Ramos (cell line): ENCODE measurements around the gene ARL2BP.
"Not testable (repeated sequence)": the region's sequence is repeated elsewhere in the genome, so short reads cannot be mapped to it uniquely, and the experiment has no call there.

ENCODE experiments used
- in situ Hi-C: fragments of 300-500 bp; cut with MboI; formaldehyde crosslinking; loops from one replicate; pipeline ENCODE4 v1.14.3; 2022; ENCODE audit warnings: low sequenced_read_pairs; ENCODE audit not compliant: unreplicated experiment

ARL2BP gene

DNA sequence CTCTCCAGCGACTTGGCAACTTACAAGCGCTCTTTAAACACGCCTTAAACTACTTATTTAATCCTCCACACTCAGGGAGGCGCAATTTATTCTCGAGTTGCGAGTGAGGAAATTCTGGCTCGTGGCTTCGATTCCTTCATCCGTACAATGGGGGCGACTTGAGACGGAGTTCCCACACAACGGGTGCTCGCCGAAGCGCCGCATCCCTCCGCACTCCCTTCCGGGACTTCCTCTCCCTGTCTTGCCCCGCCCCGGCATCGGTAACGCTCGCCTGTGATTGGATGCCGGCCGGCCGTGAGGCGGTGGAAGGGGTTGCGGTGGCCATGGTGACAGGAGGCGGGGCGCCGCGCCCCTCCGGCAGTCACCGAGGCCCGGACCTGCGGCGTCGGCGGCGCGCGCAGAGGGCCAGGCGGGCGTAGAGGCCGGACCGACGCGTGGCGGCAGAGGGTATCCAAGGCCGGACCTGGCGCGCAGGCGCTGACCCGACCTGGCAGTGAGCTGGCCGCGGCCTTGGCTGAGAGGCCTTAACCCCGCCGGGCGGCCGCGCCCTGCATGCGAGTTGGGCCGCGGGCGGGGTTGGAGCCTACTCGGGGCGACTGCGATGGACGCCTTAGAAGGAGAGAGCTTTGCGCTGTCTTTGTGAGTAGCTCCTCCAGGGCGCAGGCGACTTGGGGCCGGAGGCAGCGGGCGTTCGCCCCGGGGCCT lies at the start of gene ARL2BP:
TSS of gene ARL2BP (plus strand) at position 493 of the 705 bp plus-strand sequence. CDS start at position 602, 109 bp downstream.
- in situ Hi-C loops, result no loop called here

DNA sequence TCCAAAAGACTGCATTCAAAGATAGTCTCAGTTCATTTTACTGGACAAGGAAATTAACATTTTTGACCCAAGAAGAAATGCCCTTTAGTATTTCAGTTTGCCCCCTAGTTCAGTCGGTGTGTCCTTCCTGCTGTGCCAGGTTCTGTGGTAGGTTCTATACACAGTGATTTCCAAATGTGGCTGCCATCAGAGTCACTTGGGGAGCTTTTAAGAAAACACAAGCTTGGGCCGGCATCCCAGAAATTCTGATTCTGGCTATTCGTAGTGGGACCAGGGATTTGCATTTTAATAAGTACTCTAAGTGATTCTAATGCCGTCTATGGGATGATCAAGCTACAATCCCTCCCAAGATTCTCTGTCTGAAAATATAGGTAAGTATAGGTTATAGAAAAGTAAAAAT lies 48.8 kb upstream of the ARL2BP start:
- in situ Hi-C loops, result no loop called here

DNA sequence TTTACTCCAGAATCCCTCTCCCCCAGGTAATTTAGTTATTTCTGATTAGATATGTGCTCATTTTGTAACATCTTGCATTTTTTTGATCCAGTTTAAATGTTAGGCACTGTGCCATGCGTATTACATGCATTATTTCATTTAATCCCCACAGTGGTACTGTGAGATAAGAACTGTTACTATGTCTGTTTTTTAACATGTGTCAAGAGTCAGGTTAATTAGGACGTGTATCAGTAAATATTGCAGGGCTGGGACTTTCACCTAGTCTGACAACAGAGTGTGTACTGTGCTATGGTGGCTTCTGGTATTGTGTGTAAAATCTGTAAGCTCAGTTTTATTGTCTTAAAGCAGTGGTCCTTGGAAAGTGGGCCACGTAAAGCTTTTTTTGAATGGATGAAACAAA lies 48.3 kb upstream of the ARL2BP start:
- in situ Hi-C loops, result no loop called here

DNA sequence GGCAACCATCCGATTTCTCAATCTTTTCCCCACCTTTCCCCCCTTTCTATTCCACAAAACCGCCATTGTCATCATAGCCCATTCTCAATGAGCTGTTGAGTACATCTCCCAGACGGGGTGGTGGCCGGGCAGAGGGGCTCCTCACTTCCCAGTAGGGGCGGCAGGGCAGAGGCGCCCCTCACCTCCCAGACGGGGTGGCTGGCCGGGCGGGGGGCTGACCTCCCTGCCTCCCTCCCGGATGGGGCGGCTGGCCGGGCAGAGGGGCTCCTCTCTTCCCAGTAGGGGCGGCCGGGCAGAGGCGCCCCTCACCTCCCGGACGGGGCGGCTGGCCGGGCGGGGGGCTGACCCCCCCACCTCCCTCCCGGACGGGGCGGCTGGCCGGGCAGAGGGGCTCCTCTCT lies 44.7 kb upstream of the ARL2BP start:
- in situ Hi-C loops, result not testable (repeated sequence)

DNA sequence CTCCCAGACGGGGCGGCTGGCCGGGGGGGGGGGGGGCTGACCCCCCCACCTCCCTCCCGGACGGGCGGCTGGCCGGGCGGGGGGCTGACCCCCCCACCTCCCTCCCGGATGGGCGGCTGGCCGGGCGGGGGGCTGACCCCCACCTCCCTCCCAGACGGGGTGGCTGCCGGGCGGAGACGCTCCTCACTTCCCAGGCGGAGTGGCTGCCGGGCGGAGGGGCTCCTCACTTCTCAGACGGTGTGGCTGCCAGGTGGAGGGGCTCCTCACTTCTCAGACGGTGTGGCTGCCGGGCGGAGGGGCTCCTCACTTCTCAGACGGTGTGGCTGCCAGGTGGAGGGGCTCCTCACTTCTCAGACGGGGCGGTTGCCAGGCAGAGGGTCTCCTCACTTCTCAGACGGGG lies 44.1 kb upstream of the ARL2BP start:
- in situ Hi-C loops, result not testable (repeated sequence)

DNA sequence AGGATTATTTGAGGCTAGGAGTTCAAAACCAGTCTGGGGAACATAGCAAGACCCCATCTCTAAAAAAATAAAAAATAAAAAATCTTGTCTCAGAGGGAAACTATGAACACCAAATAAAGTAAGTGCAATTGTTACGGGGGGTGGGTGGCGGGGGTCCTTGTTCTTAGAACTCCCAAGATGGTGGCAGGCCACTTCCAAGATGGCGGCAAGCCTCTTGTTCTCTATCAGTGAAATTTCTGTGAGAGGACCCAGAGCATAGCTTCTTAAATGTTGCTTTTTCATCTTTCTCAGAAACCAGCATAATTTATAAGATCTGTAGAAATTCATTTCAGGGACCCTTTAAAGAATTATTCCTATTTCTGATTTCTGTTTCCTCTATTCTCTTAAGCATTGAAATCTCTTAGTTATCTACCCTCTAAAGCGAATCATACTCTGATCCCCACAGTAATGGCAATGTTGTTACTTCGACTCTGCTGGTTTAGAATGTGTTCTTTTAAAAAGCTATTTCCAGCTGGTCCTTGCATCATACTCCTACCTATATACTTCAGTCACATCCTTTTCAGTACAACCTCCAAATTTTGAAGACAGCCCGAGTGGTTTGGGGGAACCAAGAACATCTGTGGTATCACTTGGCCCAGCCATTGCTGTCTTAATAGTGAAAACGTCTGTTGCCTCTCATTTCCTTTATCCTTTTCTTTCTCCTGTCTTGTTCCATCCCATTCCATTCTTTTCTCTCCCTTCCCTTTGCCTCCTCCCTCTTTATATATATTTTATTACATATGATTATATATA lies 42.8 kb upstream of the ARL2BP start:
- in situ Hi-C loops, result no loop called here

DNA sequence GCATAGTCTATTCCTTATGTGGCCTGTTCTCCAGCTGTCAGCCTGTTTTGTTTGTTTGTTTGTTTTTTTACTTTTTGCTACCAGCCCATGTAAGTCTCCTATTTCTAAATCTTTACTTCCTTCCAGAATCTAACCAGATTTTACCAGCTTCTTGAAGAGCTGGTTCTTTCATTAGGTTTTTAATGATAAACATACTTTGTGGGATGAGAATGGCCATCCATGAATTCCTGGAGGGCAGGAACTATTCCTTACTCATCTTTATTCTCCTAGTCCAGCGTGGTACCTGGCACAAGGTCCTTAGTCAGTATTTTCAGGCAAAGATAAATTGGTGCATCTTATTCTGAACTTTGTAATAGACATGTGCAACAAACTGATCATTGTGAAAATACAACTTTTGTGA lies 41.6 kb upstream of the ARL2BP start:
- in situ Hi-C loops, result no loop called here

DNA sequence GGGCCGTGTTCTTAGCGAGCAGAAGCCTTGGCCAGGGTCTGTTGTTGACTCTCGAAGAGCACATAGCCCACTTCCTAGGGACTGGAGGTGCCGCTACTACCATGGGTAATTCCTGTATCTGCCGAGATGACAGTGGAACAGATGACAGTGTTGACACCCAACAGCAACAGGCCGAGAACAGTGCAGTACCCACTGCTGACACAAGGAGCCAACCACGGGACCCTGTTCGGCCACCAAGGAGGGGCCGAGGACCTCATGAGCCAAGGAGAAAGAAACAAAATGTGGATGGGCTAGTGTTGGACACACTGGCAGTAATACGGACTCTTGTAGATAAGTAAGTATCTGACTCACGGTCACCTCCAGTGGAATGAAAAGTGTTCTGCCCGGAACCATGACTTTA lies 40.4 kb upstream of the ARL2BP start:
- in situ Hi-C loops, result no loop called here

DNA sequence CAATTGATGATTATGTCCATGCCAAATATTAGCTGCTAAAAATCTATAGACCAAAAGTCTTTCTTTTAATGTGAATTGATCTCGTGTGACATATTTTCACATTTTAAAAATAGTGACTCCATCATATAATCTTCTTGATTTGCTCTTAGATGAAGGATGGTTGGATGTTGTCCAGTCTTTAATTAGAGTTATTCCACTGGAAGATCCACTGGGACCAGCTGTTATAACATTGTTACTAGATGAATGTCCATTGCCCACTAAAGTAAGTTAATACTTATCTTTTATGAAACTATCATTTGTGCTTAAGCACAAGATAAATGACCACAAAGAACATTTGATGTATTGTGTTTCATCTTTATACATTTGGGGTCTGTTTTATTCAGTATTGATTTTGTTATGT lies 36.1 kb upstream of the ARL2BP start:
- in situ Hi-C loops, result no loop called here

DNA sequence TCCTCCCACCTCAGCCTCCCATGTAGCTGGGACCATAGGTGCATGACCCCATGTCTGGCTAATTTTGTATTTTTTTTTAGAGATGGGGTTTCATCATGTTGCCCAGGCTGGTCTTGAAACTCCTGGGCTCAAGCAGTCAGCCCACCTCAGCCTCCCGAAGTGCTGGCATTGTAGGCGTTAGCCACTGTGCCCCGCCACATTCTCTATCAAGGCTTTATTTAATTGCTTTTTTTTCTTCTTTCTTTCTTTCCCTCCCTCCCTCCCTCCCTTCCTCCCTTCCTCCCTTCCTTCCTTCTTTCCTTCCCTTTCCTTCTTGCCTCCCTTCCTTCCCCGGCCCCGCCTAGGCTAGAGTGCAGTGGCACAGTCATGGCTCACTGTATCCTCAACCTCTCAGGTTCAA lies 35.3 kb upstream of the ARL2BP start:
- in situ Hi-C loops, result no loop called here

DNA sequence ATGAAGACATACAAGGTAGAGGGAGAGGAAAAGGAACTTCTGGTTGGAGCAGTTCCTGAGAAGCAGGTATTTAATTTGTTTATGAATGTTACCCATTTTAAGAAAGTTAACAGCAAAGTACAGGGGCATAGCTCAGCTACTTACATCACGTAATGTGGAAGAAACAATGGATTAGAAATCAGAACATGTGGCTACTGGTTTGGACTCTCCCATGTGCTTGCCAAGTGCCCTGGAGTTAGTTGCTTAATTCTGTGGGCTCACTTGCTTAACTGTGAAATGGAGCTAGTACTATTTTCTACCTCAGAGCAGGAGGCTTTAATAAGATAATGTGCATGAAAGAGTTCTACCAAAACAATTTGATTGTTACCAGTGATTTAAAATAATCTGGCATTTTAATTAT lies 31.6 kb upstream of the ARL2BP start:
- in situ Hi-C loops, result no loop called here

DNA sequence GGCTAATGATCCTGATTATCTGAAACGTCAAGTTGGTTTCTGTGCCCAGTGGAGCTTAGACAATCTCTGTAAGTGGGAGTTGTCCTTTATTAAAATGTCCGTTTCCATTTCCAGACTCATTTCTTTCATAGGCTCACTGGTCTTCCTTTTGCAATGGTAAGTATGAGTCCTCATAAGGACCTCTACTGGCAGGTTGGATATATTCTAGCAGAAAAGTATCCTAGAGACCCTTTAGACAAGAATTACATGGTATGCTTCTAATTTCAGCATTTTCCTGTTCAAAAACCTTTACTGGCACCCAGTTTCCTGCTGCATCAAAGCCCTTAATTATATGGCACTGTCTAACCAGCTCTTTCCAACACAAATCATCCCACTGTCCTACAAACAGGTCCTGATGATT lies 28.1 kb upstream of the ARL2BP start:
- in situ Hi-C loops, result no loop called here

DNA sequence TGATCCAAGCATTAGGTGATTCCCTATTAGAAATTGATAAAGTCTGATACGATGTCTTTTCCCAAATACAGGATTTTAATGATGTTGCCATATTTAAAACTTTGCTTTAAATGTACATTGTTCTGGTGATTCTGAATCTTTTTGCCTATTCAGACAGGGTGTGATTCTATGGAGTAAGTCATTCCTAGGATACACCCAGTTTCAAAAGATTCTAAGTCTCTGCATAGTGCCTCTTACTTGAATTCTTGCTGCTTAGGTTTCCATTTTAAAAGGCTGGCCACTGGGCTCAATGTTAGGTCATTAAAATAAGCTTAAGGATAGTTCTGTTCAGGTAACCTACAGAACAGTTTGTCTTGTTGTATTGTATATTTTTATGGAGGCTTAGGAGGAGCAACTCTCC lies 22.0 kb upstream of the ARL2BP start:
- in situ Hi-C loops, result no loop called here

DNA sequence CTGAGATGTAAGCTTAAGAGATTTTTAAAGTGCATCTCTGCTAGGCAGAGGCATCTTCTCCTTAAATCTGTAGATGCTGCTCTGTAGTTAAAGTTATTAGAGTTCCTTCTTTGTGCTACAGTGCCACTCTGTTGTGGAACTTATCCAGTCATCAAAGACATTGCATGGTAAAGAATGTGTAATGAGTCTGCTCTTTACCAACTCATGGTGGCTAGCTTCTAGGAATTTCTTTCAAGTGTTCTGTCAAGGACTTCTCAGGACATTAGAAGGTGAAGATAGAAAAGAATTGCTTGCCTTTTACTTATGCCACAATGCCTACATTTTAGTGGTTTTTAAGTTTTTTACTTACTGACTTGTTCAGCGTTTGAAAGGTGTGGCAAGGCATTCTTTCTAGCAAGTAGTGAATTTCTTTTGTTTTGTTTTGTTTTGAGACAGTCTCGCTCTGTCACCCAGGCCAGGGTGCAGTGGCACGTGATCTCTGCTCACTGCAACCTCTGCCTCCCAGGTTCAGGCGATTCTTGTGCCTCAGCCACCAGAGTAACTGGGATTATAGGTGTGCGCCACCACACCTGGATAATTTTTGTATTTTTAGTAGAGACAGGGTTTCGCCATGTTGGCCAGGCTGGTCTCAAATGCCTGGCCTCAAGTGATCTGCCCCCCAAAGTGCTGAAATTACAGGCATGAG lies 20.3 kb upstream of the ARL2BP start:
- in situ Hi-C loops, result no loop called here

DNA sequence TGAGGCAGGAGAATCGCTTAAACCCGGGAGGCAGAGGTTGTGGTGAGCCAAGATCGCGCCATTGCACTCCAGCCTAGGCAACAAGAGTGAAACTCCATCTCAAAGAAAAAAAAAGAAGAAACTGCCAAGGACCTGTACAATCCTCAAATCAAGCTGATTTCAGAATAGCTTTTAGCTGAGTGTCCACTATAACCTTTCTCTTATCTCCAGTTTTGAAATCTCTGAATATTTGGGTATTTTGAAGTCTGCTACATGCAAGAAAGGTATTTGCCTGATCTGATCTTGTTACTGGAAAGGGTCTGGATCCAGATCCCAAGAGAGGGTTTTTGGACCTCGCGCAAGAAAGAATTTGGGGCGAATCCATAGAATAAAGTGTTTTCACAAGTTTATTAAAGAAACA lies 19.1 kb upstream of the ARL2BP start:
- in situ Hi-C loops, result no loop called here

DNA sequence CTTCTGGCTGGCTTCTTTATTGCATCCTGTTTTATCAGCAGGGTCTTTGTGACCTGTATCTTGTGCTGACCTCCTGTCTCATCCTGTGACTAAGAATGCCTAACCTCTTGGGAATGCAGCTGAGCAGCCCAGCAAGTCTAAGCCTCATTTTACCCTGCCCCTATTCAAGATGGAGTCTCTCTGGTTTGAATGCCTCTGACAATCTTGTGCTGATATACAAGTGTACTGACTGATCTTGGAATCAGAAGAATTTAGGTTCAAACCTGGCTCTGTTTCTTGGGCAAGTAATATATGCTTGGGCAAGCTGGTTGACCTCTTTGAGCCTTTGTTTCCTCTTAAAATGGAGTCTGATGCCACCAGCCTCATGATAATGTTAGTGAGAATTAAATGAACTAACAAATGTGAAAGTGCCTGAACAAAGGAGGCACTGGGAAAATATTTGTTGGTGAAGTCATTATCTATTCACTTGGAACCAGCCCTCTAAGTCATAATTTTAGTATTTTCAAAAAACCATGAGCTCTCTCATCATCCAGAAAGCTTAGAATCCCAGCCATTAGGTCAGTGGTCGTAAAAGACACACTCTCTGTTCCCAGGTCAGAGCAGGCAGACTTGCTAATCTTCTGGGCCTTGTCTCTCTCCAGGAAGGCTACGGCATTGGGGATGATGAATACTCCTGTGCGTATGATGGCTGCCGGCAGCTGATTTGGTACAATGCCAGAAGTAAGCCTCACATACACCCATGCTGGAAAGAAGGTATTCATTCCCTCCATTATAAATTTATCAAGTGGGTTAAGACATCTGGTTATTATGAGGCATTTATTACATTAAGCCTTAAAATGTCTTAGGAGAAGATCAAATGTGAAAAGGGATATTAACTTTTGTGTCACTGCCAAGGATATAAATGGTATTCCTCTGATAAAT lies 18.1 kb upstream of the ARL2BP start:
- in situ Hi-C loops, result no loop called here

DNA sequence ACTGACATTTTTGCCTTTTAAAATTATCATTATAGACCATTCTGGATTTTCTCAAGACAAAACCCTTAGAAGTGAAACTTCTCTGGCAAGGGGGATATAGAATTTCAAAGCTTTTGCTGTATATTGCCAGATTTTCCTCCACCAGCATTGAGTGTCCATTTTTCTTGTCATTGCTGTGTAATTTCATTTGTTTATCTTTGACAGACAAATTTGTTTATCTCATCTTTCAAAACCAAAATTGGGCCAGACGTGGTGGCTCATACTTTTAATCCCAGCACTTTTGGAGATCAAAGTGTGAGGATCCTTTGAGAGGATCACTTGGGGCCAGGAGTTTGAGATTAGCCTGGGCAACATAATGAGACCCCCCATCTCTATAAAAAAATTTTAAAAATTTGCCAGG lies 16.0 kb upstream of the ARL2BP start:
- in situ Hi-C loops, result no loop called here

DNA sequence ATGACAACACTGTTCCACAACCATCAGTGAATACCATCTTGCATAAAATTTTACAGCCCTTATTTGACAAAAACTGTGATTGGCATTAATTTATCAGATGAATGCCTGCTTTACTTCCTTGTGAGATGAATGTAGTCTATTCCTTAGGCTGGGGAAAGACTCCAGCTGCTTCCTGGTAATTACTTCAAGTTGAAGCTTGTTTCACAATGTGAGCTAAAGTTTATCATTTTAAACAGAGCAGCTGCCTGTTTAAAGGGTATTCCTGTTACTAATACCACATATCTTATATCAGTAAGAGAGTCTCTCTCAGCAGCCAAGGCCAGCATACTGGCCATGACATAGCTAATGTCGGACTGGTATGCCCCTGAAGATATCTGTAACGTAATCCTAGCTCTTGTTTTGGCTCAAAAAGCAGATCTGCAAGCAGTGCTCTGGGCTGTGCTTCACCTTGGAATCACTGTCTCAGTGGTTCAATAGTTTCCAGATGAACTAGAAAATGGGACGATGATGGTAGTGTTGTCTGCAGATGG lies 13.2 kb upstream of the ARL2BP start:
- in situ Hi-C loops, result no loop called here

DNA sequence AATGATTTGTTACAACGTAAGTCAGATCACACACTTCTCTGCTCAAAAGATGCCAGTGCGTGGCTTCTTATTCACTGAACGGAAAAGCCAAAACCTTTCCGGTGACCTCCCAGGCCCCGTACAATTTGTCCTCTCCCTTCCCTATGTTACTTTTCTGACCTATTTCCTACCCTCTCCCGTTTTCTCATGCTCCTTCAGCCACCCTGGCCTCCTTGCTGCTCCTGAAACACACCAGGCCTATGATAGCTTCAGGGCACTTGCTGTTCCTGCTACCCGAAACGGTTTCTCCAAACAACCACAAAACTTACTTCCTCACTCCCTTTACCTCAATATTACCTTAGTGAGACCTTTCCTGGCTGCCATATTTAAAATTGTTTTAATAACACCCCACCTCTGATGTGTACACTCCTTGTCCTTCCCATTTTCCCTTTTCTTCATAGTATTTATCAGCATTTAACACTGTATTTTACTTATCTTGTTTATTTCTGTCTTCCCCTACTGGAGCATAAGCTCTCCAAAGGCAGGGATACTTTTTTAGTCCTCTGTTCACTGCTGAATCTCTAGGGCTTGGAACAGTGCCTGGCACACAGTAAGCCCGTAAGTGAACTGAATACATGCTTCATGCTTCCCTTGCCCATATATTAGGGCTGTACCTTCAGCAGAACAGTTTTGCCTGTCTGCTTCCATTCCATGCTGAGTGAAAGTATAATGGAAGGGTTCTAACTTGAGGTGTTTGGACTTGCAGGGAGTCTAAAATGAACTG lies 10.9 kb upstream of the ARL2BP start:
- in situ Hi-C loops, result no loop called here
